HG03565 (cell line): Measurements from ENCODE around the gene GFRAL.
"Not testable (repeated sequence)": the region's sequence is repeated elsewhere in the genome, so short reads cannot be mapped to it uniquely, and the experiment has no call there.

ENCODE experiments used
- ATAC-seq: cut with Tn5 transposase; IDR thresholded peaks from one replicate; pipeline ENCODE4 v1.9.1; 2021; ENCODE audit warnings: mild to moderate bottlenecking, moderate library complexity; ENCODE audit not compliant: unreplicated experiment

GFRAL gene, protein sequence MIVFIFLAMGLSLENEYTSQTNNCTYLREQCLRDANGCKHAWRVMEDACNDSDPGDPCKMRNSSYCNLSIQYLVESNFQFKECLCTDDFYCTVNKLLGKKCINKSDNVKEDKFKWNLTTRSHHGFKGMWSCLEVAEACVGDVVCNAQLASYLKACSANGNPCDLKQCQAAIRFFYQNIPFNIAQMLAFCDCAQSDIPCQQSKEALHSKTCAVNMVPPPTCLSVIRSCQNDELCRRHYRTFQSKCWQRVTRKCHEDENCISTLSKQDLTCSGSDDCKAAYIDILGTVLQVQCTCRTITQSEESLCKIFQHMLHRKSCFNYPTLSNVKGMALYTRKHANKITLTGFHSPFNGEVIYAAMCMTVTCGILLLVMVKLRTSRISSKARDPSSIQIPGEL

DNA sequence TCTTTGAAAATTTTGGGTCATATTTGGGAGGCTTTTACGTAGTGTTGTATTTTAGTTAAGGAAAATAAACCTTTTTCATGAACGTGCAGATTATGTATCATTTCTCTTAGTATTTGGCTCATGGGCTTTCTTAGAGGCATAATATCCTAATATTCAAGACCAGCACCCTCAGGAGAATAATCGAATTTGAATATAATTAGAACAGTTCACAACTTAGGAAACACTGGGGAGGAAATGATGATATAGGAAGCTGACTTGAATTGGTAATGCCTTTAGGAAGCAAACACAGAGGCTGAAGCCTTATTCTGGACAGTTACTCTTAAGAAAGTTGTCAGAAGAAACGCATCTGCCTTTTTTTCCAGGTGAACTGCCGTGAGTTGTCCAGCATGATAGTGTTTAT is at the start of gene GFRAL:
Gene GFRAL (plus strand): TSS at position 301 of the 400 bp plus-strand sequence. CDS start 86 bp downstream, at position 387.
- ATAC-seq, result no peak

DNA sequence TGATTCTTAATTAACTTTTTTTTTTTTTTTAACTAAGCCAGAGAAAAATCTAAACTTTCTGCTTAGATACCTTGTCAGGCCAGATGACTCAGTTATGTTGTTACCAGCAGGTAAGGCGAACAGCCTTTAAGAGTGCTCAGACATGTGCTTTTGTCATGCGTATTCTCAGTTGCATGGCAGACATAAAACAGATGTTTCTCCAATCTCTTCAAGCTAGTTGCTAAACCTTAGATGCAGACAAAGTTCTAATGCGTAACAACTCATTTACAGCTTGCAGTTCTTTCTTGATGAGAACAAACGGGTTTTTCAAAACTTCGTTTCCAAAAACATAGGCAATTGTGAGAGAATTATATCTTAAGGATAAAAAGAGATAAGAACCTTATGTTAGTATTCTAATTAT is 49.6 kb upstream of the GFRAL start:
- ATAC-seq, result no peak

DNA sequence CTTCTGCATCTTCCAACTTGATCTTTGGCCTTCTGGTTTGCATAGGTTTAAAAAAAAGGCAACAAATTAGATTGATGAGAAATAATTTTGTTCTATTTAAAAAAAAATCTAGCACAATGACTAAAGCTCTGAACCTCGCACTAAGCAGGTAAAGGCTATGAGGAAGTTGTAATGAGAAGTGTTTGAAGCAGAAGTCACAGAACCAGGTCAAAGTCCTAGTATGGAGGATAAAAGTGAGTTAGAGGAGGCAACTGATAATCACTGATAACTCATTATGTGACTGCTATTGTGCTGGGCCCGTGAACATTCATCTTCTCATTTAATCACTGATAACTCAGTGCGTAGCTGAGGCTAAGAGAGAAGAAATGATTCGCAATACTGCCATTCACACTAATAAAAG is 46.1 kb upstream of the GFRAL start:
- ATAC-seq, result no peak

DNA sequence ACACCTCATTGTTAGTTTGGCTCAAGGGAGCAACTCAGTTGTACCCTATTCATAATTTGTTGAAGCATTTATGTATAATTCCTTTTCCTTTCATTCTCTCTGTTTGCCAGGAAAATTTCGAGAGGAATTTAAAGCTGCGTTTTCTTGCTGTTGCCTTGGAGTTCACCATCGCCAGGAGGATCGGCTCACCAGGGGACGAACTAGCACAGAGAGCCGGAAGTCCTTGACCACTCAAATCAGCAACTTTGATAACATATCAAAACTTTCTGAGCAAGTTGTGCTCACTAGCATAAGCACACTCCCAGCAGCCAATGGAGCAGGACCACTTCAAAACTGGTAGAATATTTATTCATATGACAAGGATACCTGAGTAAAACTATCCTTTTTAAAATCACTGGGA is 45.2 kb upstream of the GFRAL start:
- ATAC-seq, result no peak

DNA sequence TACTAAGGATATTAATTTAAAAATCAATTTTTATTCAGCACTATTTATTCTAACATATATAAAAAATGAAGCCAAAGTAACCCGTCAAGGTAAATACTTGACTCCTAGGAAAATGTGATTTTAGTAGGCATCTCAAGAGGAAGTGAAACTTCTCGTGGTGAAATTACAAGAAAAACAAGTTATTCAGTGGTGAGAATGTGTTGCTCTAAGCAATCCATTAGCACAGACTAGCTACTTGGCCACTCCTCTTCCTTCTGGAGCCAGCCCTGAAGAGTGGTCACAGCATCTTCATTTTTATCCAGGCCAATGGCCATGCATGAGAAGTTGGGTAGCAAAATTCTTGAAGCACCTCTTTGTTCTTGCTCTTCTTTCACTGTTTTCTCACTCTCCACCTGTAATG is 40.4 kb upstream of the GFRAL start:
- no peak for ATAC-seq

DNA sequence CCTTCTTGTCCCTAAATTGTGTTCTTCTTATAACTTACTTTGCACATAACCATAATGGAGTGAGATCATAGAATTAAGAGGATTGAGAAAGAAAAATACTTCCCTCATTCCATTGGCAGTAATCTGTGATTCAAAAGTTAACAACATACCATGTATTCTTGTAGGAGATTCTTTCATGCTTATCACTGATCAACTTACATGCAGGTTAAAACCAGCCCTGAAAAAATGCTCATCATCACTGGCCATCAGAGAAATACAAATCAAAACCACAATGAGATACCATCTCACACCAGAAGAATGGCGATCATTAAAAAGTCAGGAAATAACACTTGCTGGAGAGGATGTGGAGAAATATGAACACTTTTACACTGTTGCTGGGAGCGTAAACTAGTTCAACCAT is 36.5 kb upstream of the GFRAL start:
- ATAC-seq, result no peak

DNA sequence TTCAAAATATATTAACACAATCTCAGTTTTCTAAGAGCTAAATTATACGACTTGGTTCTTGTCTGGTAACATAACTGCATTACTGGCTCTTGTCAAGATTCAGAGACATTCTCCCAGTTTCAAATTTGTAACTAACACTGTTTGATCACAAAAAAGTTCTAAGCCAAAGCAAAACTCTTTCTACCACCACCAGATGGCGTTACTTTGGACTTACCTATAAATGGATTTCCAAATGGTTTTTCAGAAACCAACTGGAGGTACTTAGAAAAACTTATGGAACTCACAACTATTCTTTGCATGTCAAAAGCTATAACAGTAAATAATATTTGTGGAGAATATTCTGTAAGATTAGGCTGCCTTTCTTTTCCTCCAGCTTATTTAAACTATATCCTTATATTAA is 34.2 kb upstream of the GFRAL start:
- no peak for ATAC-seq

DNA sequence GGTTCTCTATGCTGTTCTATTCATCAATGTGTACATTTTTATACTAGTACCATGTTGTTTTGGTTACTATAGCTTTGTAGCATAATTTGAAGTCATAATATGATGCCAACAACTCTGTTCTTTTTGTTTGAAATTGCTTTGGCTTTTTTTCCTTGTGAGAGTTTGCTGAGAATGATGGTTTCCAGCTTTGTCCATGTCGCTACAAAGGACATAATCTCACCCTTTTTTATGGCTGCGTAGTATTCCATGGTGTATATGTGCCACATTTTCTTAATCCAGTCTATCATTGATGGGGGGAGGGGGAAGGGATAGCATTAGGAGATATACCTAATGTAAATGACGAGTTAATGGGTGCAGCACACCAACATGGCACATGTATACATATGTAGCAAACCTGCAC is 30.1 kb upstream of the GFRAL start:
- ATAC-seq, result not testable (repeated sequence)

DNA sequence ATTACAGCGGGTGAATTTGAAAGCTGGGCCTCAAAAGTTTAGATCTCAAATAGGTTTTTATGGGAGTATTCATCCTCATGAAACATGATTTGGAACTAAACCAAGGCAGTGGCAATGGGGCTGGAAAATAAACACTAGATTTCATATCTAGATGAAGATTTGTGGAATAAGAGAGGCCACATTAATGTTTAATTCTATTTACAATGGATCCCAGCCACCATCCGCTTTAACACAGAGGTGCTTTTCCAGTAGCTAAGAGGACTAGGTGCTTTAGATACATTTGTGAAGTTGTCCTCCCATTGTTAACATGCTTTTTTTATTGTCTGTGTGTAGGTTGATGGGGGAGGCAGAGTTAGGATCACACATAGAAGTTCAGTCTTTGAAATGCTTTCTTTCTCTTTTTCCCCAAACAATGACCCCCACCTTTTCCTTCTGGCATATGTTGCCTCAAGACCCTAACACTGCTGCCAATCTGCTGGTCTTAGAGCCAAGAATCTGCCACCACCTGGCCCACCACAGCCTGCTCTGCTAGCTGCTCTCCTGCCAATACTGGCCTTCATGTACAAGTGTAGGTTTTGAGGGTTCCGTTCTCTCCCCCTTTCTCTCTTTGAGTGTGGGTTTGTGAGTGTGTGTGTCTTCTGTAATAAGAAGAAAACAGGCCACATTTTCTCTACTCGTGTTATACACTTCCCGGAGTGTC is 27.8 kb upstream of the GFRAL start:
- ATAC-seq, result no peak

DNA sequence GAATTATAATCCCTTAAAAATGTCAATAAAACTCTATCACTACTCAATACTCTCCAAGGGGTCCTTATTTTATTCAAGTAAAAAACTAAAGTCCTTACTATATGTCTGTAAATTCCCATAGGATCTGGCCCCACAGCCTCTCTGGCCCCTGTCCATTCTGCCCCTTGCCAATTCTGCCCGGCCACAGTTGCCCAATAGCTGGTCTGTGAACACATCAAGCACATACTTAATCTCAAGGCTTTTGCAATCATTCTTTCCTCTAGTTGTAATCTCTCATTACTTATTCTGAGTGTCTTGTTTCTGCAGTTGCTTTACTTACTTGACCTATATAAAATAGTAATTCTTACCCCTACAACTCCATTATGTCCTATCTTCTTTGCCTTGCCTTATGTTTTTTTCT is 22.5 kb upstream of the GFRAL start:
- ATAC-seq, result no peak

DNA sequence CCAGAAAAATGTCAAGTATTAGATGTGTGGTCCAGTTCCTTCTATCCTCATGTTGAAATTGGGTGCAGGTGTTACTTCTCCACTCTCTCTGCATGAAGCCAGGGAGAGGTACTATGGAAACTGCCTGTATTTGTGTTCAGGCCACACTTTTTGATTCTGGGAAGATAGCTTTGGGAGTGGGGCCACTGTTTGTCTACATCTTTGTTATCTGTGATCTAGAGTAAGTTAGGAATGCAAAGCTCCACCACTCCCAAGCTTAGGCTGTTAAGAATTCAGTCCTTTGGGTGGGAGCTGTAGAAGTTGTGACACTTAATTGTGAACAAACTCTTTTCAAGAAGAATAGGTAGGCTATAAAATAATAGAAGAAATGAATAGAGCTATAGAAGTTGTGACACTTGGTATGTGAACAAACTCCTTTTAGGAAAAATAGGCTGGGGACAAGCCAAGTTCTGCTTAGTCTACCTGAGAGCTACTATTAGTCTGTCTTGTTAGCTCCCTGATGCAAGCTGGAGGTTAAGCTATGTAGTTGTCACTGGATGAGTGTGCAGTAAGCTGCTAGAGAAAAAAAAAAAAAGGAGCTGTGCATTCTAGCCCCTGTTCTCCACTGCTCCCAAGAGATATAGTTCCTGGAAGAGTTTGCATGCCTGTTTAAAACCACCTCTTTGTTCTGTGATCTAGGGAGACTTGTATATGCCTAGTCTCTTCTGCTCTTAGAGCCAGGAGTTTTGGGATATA is 7.1 kb upstream of the GFRAL start:
- no peak for ATAC-seq

DNA sequence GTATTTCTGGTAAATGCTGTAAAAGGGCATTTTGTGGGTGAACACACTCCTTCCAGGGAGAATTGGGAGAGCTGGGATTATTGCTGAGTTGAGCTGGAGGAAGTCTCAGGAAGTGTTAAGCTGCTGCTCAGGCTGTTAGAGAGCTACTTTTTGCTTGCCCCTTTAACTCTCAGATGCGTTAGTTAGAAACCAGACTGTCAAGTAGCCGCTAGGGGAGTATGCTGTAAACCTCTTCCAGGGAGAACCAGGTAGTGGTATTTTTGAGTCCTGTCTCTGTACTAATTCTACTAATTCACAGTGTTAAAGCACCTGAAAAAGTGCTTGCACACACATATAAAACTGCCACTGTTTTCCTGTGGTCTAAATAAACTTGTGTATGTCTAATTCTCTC is 6.6 kb upstream of the GFRAL start:
- ATAC-seq, result no peak

DNA sequence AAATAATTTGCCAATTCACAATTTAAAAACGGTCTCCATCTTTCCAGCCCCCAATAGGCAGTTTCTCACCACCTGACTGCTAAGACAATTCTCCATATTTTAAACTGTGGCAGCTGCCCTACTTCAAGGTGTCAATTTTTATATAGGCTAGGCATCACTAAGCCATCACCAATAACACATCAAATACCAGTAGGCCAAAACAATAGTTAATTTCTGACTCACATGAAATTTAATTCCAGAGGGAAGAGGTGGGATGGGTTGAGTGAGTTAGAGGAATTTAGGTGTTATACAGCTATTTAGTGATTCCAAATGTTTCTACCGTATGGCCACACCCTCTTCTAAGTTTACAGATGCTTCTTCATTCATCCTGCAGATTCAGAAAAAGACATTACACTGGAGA is 49.9 kb downstream of the GFRAL start:
- no peak for ATAC-seq

DNA sequence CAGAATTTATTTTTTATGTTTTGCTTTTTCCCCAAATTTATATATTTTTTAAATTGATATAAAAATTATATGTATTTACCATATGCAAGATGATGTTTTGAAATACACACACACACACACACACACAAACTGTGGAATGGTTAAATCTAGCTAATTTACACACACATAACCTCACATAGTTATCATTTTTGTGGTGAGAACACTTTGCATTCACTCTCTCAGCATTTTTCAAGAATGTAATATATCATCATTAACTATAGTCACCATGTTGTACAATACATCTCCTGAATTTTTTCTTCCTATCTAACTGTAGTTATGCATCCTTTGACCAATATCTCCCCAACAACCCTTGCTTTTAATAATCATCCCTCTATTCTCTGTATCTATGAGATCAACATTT is 52.2 kb downstream of the GFRAL start:
- no peak for ATAC-seq

DNA sequence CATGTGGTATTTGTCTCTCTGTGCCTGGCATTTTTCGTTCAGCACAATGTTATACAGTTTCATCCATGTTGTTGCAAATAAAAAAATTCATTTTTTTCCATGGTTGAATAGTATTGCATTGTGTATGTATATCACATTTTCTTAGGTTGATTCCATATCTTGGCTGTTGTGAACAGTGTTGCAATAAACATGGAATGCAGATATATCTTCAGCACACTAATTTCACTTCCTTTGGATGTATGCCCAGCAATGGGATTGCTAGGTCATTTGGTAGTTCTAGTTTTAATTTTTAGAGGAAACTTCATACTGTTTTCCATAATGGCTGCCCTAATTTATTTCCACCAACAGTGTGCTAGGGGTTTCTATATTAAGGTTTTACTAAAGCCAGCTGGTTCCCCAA is 52.6 kb downstream of the GFRAL start:
- no peak for ATAC-seq

DNA sequence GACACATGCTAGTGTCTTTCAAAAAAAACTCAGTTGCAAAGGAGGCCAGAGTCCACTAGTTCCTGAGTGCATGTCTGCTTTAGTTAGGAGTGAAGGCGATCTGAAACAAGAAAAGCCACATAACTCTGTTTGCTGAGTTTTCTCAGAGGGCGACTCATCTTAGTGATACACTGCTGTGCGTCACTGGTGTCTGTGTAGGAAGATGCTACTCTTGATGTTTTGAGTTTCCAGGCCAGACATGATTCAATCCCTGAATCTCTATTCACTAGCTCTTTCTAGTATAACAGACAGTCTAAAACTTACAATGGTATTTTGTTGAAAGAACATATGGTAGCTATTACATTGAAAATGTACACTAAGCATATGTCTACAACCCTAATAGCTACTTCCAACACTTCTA is 60.9 kb downstream of the GFRAL start:
- no peak for ATAC-seq

DNA sequence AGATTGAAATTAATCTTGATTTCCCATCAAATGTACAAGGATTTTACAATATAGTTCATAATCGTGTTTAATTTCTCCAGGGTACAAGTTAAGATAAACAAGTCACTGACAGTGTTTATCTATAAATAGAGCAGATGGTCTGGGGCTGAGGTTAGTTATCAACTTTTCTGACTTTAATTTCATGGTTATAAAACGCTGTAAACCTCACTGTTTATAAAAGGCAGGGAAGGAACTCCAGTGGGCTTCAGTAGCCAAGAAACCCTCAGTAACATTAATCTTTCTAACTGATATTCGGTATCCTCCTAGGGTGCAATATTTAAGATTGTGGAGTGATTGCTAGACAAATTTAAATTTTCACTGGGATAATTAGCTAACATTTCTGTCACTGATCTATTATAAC is 68.6 kb downstream of the GFRAL start:
- no peak for ATAC-seq

DNA sequence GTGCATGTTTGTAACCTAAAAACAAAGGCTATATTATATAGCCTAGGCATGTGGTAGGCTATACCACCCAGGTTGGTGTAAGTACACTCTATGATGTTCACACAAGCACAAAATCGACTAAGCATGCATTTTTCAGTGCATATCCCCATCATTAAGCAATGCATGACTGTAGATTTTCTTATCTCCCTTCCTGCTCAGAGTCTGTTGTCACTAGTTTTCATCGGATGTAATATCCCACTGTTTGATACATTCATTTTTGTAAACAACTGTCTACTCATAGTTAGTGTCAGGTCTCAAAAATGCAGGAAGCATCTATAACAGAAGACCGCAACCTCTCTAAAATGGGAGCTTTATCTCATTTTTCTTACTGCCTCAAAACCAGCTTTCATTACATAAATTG is 70.7 kb downstream of the GFRAL start:
- no peak for ATAC-seq

DNA sequence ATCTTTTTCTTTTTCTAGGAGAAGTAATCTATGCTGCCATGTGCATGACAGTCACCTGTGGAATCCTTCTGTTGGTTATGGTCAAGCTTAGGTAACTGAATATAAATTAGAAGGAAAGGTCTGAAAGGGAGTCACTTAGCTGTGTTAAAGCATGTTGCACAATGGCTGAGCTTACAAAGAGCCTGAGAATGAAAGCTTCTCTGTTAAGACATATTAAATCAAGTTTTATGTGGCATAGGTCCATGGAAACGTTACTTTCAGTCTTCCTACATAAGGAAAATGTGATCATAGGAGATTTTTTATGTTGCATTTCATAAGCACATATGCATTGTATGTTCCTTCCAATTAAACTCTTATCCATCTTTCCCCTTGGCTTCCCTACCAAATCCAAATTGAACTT is 72.1 kb downstream of the GFRAL start:
- no peak for ATAC-seq

DNA sequence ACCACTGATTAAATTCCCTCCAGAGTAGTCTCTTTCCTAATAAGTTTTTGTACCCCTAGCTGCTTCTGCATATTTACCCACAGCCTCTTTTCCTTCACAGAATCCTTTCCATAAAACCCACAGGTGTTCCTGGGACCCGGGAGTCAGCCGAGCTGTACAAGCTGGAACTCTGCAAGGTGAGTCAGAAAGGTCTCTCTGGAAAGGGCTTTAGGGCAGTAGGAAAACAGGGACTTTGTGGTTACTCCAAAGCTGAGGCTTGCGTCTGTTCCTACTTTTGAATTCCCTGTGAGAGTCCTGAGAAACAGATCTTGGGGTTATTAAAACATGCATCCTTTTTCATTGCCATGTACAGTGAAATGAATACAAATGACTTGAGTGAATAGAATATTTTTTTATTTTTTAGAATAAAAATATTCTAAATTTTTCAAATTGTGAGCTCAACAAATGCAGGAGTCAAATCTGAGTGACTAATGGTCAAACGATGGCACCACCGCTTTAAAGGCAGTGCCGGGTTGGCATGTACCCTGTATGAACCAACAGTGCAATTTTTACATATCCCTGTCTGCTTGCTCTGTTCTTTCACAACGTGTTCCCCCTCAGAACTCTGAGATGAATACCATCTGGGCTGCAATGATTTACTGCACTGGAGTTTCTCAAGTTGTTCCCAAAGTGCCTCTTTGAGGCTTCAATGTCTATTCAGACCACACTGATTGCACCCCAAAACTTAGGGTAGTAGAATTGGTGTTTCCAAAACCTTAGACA is 78.4 kb downstream of the GFRAL start:
- no peak for ATAC-seq

DNA sequence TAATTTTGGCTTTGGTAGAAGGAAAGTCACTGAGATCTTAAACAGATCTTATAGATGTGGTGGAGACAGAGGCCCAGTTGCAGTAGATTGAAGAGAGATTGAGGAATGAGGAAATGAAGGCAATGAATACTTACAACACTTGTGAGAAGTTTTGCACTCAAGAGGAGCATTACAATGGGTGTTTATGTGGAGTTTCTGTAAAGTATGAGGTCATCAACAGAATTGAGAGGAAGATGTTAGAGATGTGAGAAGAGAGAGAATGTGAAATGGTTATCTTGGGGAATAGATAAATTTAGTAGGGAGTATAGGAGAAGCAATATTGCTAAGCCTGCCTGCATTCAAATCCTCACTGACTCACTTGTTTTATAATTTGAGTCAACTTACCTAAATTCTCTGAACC is 83.4 kb downstream of the GFRAL start:
- ATAC-seq, result no peak
